ENCODE measurements around the gene SH3TC2. TPM values are rescaled to one million over a fixed set of nuclear protein-coding genes. Genes with fewer than 3 reads are reported as not detected.

The SH3TC2 gene
- total and polyA plus RNA-seq, 4 donors = 1.1 to 2.9 TPM; not detected in 2

DNA sequence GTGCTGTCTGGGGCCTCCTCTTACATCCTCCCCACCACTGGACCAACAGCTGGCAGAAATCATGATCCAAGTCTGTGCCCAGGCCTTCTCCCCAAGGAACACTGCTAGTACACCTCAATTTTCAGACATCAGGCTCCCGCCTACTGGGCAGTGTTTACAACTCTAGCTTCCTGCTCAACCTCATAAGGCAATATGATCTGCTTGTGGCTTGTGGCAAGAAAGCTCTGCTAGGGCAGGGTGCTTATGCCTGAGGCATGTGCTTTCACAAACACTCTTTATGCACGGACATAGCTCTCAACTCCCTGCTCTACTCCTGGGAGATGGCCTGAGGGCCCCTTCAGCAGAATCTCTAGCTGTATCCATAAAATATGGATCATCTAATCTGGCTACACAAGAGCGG, 32.5 kb downstream of the SH3TC2 start:
- Histone ChIP-seq H3K4me1 (ENCODE audit: control insufficient read depth in 1 of 2, insufficient read depth in 2 of 2, low read length in 2 of 2) (no peaks in the 10 kb centered on the region), H3K36me3 (ENCODE audit: control insufficient read depth in 1 of 2, insufficient read depth in 2 of 2, low read length in 1 of 2) (no peaks in the 10 kb centered on the region), H3K27ac (ENCODE audit: low read depth in 1 of 2, low read length in 2 of 2) (no peak overlapping the region), H3K9me3 (ENCODE audit: control insufficient read depth, low read length) (no peaks in the 10 kb centered on the region), H3K27me3 (ENCODE audit: control insufficient read depth in 1 of 2, insufficient read depth in 2 of 2, low read length in 1 of 2) (no peaks in the 10 kb centered on the region), H3K4me3 (ENCODE audit: low read length in 2 of 2) (no peak overlapping the region)
- ATAC-seq (ENCODE audit: low FRiP score) (no peak), DNase-seq (no peak)
- intact Hi-C loops (cut with DNase I) = loop anchor here (10.0 kb wide), 2 partner anchors 84 to 586 kb away; no protein-coding TSS in a partner anchor
- WGBS, 2 donors = 93 to 97% methylated on average over 3 of the region's 3 CpGs

GRCh38 chr5:149028984-149029383, 33.9 kb downstream of the SH3TC2 start:
- WGBS, 2 donors = 84 to 87% methylated on average over 5 of the region's 5 CpGs
- no peak for DNase-seq
- H3K9me3 ChIP-seq (ENCODE audit: control insufficient read depth, low read length) = no peaks in the 10 kb centered on the region
- intact Hi-C loops (cut with DNase I) = no loop called here
- no peaks in the 10 kb centered on the region for H3K27me3 ChIP-seq (ENCODE audit: control insufficient read depth in 1 of 2, insufficient read depth in 2 of 2, low read length in 1 of 2)
- ATAC-seq (ENCODE audit: low FRiP score) = no peak
- H3K4me1 ChIP-seq (ENCODE audit: control insufficient read depth in 1 of 2, insufficient read depth in 2 of 2, low read length in 2 of 2) = no peaks in the 10 kb centered on the region
- no peak overlapping the region for H3K27ac ChIP-seq (ENCODE audit: low read depth in 1 of 2, low read length in 2 of 2)
- no peak overlapping the region for H3K4me3 ChIP-seq (ENCODE audit: low read length in 2 of 2)
- H3K36me3 ChIP-seq (ENCODE audit: control insufficient read depth in 1 of 2, insufficient read depth in 2 of 2, low read length in 1 of 2) = no peaks in the 10 kb centered on the region

DNA sequence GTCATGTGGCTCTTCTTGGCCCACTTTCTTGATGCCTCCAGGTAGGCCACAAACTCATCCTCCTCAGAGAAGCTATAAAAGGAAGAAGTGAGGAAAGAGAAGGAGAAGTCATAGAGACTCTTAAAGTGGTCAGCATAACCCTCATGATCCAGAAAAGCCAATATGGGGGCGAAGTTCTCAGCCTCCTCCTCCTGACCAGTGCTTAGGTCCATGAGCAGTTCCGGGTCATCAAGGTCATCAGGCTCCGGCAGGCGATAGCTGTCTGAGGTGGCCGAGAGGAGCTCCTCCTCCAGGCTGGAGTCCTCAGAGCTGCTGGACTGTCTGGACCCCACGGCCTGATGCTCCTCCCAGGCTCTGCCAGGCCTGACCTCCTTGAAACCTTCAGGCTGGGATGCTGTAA, 34.7 kb downstream of the SH3TC2 start:
- no peaks in the 10 kb centered on the region for H3K27me3 ChIP-seq (ENCODE audit: control insufficient read depth in 1 of 2, insufficient read depth in 2 of 2, low read length in 1 of 2)
- no peak overlapping the region for H3K27ac ChIP-seq (ENCODE audit: low read depth in 1 of 2, low read length in 2 of 2)
- ATAC-seq (ENCODE audit: low FRiP score) (no peak), DNase-seq (no peak)
- H3K4me1 ChIP-seq (ENCODE audit: control insufficient read depth in 1 of 2, insufficient read depth in 2 of 2, low read length in 2 of 2) = no peaks in the 10 kb centered on the region
- no peaks in the 10 kb centered on the region for H3K9me3 ChIP-seq (ENCODE audit: control insufficient read depth, low read length)
- H3K36me3 ChIP-seq (ENCODE audit: control insufficient read depth in 1 of 2, insufficient read depth in 2 of 2, low read length in 1 of 2) = no peaks in the 10 kb centered on the region
- H3K4me3 ChIP-seq (ENCODE audit: low read length in 2 of 2) = no peak overlapping the region
- intact Hi-C loops (cut with DNase I) = no loop called here
- WGBS, 2 donors = 92 to 95% methylated on average over 6 of the region's 6 CpGs

DNA sequence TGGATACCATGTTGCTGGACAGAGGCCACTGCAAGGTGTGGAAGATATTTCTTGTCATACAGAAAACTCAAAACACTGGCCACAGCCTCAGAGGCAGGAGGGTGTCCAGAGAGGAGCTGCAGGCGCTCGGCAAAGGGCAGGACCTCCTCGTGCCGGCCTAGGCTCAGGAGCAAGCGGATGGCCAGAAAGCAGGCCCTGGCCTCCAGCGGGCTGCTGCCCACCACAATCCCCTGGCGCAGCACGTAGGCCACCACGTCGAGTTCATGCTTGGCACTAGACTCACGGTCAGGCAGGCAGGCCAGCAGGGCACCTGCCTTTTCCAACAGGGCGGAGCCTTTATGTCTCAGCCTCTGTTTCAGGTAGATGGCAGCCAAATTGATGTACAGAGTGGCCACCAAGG, 35.2 kb downstream of the SH3TC2 start:
- WGBS, 2 donors = 96% methylated on average over 12 of the region's 12 CpGs
- ATAC-seq (ENCODE audit: low FRiP score) = no peak
- no peak for DNase-seq
- no peak overlapping the region for H3K4me3 ChIP-seq (ENCODE audit: low read length in 2 of 2)
- H3K36me3 ChIP-seq (ENCODE audit: control insufficient read depth in 1 of 2, insufficient read depth in 2 of 2, low read length in 1 of 2) = no peaks in the 10 kb centered on the region
- intact Hi-C loops (cut with DNase I) = no loop called here
- H3K27ac ChIP-seq (ENCODE audit: low read depth in 1 of 2, low read length in 2 of 2) = no peak overlapping the region
- no peaks in the 10 kb centered on the region for H3K9me3 ChIP-seq (ENCODE audit: control insufficient read depth, low read length)
- H3K27me3 ChIP-seq (ENCODE audit: control insufficient read depth in 1 of 2, insufficient read depth in 2 of 2, low read length in 1 of 2) = no peaks in the 10 kb centered on the region
- H3K4me1 ChIP-seq (ENCODE audit: control insufficient read depth in 1 of 2, insufficient read depth in 2 of 2, low read length in 2 of 2) = no peaks in the 10 kb centered on the region

DNA sequence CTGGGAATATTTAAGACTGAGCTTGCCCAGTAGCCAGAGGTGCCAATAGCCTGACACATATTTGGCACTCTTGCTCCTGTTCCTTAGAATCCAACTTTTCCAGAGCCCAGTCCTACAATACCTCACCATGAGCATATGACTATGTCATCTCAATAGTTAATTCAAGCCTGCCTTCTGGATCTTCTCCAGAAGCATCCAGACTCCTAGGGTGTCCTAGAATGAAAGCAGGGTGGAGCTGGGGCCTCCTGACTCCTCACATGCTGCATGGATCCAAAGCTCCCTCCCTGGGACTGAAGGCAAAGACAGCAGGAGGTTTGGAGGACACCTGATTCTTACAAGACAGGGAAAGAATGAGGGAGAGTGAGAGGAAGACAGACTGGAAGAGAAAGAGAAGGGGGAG, 37.9 kb downstream of the SH3TC2 start:
- no peak for ATAC-seq (ENCODE audit: low FRiP score)
- H3K4me3 ChIP-seq (ENCODE audit: low read length in 2 of 2) = no peak overlapping the region
- intact Hi-C loops (cut with DNase I) = no loop called here
- no peaks in the 10 kb centered on the region for H3K27me3 ChIP-seq (ENCODE audit: control insufficient read depth in 1 of 2, insufficient read depth in 2 of 2, low read length in 1 of 2)
- no peaks in the 10 kb centered on the region for H3K9me3 ChIP-seq (ENCODE audit: control insufficient read depth, low read length)
- H3K27ac ChIP-seq (ENCODE audit: low read depth in 1 of 2, low read length in 2 of 2) = no peak overlapping the region
- no peak for DNase-seq
- no peaks in the 10 kb centered on the region for H3K36me3 ChIP-seq (ENCODE audit: control insufficient read depth in 1 of 2, insufficient read depth in 2 of 2, low read length in 1 of 2)
- no peaks in the 10 kb centered on the region for H3K4me1 ChIP-seq (ENCODE audit: control insufficient read depth in 1 of 2, insufficient read depth in 2 of 2, low read length in 2 of 2)

GRCh38 chr5:149024477-149024876, 38.4 kb downstream of the SH3TC2 start:
- ATAC-seq (ENCODE audit: low FRiP score) = no peak
- no peak overlapping the region for H3K27ac ChIP-seq (ENCODE audit: low read depth in 1 of 2, low read length in 2 of 2)
- H3K9me3 ChIP-seq (ENCODE audit: control insufficient read depth, low read length) = no peaks in the 10 kb centered on the region
- DNase-seq = no peak
- H3K4me1 ChIP-seq (ENCODE audit: control insufficient read depth in 1 of 2, insufficient read depth in 2 of 2, low read length in 2 of 2) = no peaks in the 10 kb centered on the region
- H3K4me3 ChIP-seq (ENCODE audit: low read length in 2 of 2) = no peak overlapping the region
- intact Hi-C loops (cut with DNase I) = no loop called here
- no peaks in the 10 kb centered on the region for H3K27me3 ChIP-seq (ENCODE audit: control insufficient read depth in 1 of 2, insufficient read depth in 2 of 2, low read length in 1 of 2)
- no peaks in the 10 kb centered on the region for H3K36me3 ChIP-seq (ENCODE audit: control insufficient read depth in 1 of 2, insufficient read depth in 2 of 2, low read length in 1 of 2)
- 17 to 21% methylated on average over 1 of the region's 1 CpG for WGBS, 2 donors

DNA sequence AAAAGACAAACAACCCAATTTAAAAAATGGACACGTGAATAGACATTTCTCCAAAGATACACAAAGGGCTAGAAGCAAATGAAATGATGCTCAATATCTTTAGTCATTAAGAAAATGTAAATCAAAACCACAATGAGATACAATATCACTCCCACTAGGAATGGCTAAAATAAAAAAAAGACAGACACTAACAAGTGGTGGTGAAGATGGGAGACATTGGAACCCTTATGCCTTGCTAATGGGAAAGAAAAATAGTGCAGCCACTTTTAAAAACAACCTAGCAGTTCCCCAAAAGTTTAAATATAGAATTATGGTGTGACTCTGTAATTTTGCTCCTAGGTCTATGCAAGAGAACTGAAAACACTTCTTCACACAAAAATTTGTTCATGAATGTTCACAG, 40.7 kb downstream of the SH3TC2 start:
- Histone ChIP-seq H3K27ac (ENCODE audit: low read depth in 1 of 2, low read length in 2 of 2) (no peak overlapping the region), H3K4me3 (ENCODE audit: low read length in 2 of 2) (no peak overlapping the region), H3K36me3 (ENCODE audit: control insufficient read depth in 1 of 2, insufficient read depth in 2 of 2, low read length in 1 of 2) (no peaks in the 10 kb centered on the region), H3K9me3 (ENCODE audit: control insufficient read depth, low read length) (no peaks in the 10 kb centered on the region), H3K4me1 (ENCODE audit: control insufficient read depth in 1 of 2, insufficient read depth in 2 of 2, low read length in 2 of 2) (no peaks in the 10 kb centered on the region), H3K27me3 (ENCODE audit: control insufficient read depth in 1 of 2, insufficient read depth in 2 of 2, low read length in 1 of 2) (peaks cover 0 to 1% of the 10 kb centered on the region in 2 donors)
- ATAC-seq (ENCODE audit: low FRiP score) = no peak
- WGBS, 2 donors = 87 to 96% methylated on average over 1 of the region's 1 CpG
- DNase-seq = no peak
- intact Hi-C loops (cut with DNase I) = no loop called here

GRCh38 chr5:149019679-149020078, 43.2 kb downstream of the SH3TC2 start:
- ATAC-seq (ENCODE audit: low FRiP score) = no peak
- H3K27ac ChIP-seq (ENCODE audit: low read depth in 1 of 2, low read length in 2 of 2) = no peak overlapping the region

GRCh38 chr5:149018909-149019443, 43.9 kb downstream of the SH3TC2 start:
- DNase-seq (no peak), ATAC-seq (ENCODE audit: low FRiP score) (no peak)
- peaks cover 0 to 1% of the 10 kb centered on the region in 2 donors for H3K27me3 ChIP-seq (ENCODE audit: control insufficient read depth in 1 of 2, insufficient read depth in 2 of 2, low read length in 1 of 2)
- intact Hi-C loops (cut with DNase I) = no loop called here
- H3K4me1 ChIP-seq (ENCODE audit: control insufficient read depth in 1 of 2, insufficient read depth in 2 of 2, low read length in 2 of 2) = no peaks in the 10 kb centered on the region
- no peaks in the 10 kb centered on the region for H3K9me3 ChIP-seq (ENCODE audit: control insufficient read depth, low read length)
- H3K36me3 ChIP-seq (ENCODE audit: control insufficient read depth in 1 of 2, insufficient read depth in 2 of 2, low read length in 1 of 2) = no peaks in the 10 kb centered on the region
- 29 to 34% methylated on average over 2 of the region's 2 CpGs for WGBS, 2 donors
- H3K4me3 ChIP-seq (ENCODE audit: low read length in 2 of 2) = no peak overlapping the region
- H3K27ac ChIP-seq (ENCODE audit: low read depth in 1 of 2, low read length in 2 of 2) = no peak overlapping the region

More at GRCh38 chr5:149019679-149020078, 43.2 kb downstream of the SH3TC2 start:
- Histone ChIP-seq H3K9me3 (ENCODE audit: control insufficient read depth, low read length) (no peaks in the 10 kb centered on the region), H3K4me3 (ENCODE audit: low read length in 2 of 2) (no peak overlapping the region), H3K36me3 (ENCODE audit: control insufficient read depth in 1 of 2, insufficient read depth in 2 of 2, low read length in 1 of 2) (no peaks in the 10 kb centered on the region), H3K4me1 (ENCODE audit: control insufficient read depth in 1 of 2, insufficient read depth in 2 of 2, low read length in 2 of 2) (no peaks in the 10 kb centered on the region), H3K27me3 (ENCODE audit: control insufficient read depth in 1 of 2, insufficient read depth in 2 of 2, low read length in 1 of 2) (peaks cover 0 to 1% of the 10 kb centered on the region in 2 donors)
- DNase-seq = no peak
- intact Hi-C loops (cut with DNase I) = no loop called here
- WGBS, 2 donors = 58 to 67% methylated on average over 4 of the region's 4 CpGs

Data from aorta (tissue), 5 donors.